GM19468 (cell line): Measurements from ENCODE around the gene ZFP2.

ENCODE experiments used
- ATAC-seq: cut with Tn5 transposase; IDR thresholded peaks from one replicate; pipeline ENCODE4 v1.9.1; 2021; ENCODE audit warnings: mild to moderate bottlenecking, moderate library complexity, moderate number of reproducible peaks; ENCODE audit not compliant: unreplicated experiment; ENCODE audit errors: extremely low read depth

Gene ZFP2

DNA sequence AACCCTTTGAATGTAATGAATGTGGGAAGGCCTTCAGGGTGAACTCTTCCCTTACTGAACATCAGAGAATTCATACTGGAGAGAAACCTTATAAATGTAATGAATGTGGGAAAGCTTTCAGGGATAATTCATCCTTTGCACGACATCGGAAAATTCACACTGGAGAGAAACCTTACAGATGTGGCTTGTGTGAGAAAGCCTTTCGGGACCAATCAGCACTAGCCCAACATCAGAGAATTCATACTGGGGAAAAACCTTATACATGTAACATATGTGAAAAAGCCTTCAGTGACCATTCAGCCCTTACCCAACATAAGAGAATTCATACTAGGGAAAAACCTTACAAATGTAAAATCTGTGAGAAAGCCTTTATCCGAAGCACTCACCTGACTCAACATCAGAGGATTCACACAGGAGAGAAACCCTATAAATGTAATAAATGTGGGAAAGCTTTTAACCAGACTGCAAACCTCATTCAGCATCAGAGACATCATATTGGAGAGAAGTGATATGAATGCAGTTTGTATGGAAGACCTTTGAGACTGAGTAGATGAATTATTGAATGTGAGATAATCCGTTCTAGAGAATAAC is 69.8 kb downstream of the ZFP2 start:
- no peak for ATAC-seq

DNA sequence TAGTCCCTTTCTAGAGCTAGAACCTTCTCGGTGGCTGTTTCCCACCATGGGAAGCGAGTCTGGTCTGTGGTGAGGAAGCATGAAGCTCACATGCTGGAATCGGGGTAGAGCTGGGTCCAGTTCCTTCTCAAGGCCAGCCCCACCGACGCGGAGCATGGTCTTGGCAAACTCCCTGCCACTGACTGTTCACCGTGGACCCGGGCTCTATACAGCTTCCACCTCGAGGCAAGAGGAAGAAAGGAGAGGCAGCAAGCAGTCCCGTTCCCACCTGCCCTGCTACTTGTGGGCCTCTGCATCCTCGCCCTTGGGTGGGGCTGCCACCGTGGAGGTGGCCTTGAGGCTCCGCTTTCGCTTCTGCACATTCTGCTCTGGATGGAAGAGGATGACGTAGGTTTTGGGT is 85.7 kb downstream of the ZFP2 start:
- no peak for ATAC-seq
